ENCODE results near the gene UNK. TPM values are rescaled to one million over a fixed set of nuclear protein-coding genes. Genes with fewer than 3 reads are reported as not detected.

UNK gene
- total RNA-seq, 1 experiment from 2014 or later: 16.0 TPM

DNA sequence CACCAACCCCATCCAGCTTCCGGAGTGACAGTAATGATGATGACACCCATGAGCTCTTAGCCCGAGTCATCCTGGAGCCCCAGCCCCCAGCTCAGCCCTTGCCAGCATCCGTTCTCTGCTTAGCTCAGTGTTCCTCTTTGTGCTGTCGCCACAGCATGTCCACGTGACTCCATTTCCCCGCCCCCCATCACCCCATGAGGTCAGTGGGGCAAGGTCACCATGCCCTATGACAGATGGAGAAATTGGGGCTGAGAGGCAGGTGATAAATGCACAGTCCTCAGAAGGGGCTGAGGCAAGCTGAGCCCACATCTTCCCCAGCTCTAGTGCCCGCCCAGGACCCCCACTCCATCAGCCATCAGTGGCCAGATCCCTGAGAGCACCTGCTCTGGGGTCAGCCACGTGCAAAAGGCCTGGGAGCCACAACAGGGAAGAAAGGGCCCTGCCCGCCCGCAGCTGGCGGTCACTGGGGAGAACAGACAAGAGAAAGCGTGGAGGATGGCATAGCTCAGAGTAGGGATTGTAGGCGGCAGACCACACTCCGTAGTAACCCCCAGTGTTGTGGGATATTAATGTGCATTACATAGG, 46.3 kb upstream of the UNK start:
- intact Hi-C loops (cut with micrococcal nuclease): no loop called here
- H3K27me3 Mint-ChIP-seq (ENCODE audit: insufficient read depth, unreplicated experiment): no peaks in the 10 kb centered on the region
- no peak for DNase-seq (ENCODE audit: unreplicated experiment)
- peaks cover 4% of the 10 kb centered on the region for H3K4me1 Mint-ChIP-seq (ENCODE audit: insufficient read depth, unreplicated experiment)
- H3K36me3 Mint-ChIP-seq (ENCODE audit: insufficient read depth, unreplicated experiment): peaks cover 94% of the 10 kb centered on the region
- TF ChIP-seq, protein P1, sequence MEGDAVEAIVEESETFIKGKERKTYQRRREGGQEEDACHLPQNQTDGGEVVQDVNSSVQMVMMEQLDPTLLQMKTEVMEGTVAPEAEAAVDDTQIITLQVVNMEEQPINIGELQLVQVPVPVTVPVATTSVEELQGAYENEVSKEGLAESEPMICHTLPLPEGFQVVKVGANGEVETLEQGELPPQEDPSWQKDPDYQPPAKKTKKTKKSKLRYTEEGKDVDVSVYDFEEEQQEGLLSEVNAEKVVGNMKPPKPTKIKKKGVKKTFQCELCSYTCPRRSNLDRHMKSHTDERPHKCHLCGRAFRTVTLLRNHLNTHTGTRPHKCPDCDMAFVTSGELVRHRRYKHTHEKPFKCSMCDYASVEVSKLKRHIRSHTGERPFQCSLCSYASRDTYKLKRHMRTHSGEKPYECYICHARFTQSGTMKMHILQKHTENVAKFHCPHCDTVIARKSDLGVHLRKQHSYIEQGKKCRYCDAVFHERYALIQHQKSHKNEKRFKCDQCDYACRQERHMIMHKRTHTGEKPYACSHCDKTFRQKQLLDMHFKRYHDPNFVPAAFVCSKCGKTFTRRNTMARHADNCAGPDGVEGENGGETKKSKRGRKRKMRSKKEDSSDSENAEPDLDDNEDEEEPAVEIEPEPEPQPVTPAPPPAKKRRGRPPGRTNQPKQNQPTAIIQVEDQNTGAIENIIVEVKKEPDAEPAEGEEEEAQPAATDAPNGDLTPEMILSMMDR (IDR thresholded peaks at IDR 0.05; ENCODE audit: unreplicated experiment): no peak
- H3K9me3 Mint-ChIP-seq (ENCODE audit: unreplicated experiment): no peaks in the 10 kb centered on the region
- CTCF ChIA-PET: interaction anchor here (0.6 to 2.2 kb wide), 6 partner anchors 10 to 63 kb away, joined by 3 to 12 read pairs (median 6); no protein-coding TSS in a partner anchor
- no peak overlapping the region for H3K27ac Mint-ChIP-seq (ENCODE audit: low read depth, unreplicated experiment)
- POLR2A ChIA-PET: interaction anchor here (0.6 to 28.4 kb wide), 10 partner anchors 9 to 115 kb away, joined by 3 to 748 read pairs (median 4); no protein-coding TSS in a partner anchor
- BruUV-seq (replicated peaks): no TSS peak
- no peak overlapping the region for H3K4me3 Mint-ChIP-seq (ENCODE audit: unreplicated experiment)

DNA sequence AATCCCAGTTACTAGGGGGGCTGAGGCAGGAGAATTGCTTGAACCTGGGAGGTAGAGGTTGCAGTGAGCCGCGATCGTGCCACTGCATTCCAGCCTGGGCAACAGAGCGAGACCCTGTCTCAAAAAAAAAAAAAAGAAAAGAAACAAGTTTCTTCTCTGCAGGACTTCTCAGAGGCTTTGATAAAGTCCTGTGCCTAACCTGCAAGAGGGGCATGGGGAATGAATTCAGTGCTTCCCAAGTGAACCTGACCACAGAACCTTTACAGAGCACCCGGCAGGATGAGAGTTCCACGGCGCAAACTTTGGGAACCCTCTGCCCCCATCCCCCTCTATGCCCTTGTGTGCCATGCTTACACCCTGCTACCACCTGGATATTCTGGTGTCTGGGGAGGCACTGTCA, 45.4 kb upstream of the UNK start:
- BruUV-seq (replicated peaks): no TSS peak
- Mint-ChIP-seq H3K4me1 (ENCODE audit: insufficient read depth, unreplicated experiment) (peaks cover 5% of the 10 kb centered on the region), H3K27me3 (ENCODE audit: insufficient read depth, unreplicated experiment) (no peaks in the 10 kb centered on the region), H3K4me3 (ENCODE audit: unreplicated experiment) (no peak overlapping the region), H3K27ac (ENCODE audit: low read depth, unreplicated experiment) (no peak overlapping the region), H3K9me3 (ENCODE audit: unreplicated experiment) (no peaks in the 10 kb centered on the region), H3K36me3 (ENCODE audit: insufficient read depth, unreplicated experiment) (peaks cover 94% of the 10 kb centered on the region)
- no peak for DNase-seq (ENCODE audit: unreplicated experiment)
- ChIA-PET POLR2A (interaction anchor here (0.6 to 28.4 kb wide), 4 partner anchors 16 to 56 kb away, joined by 3 to 748 read pairs (median 11); no protein-coding TSS in a partner anchor), CTCF (interaction anchor here (0.6 to 2.2 kb wide), 4 partner anchors 9 to 64 kb away, joined by 3 to 12 read pairs (median 6); no protein-coding TSS in a partner anchor)
- TF ChIP-seq, protein P1 (IDR thresholded peaks at IDR 0.05; ENCODE audit: unreplicated experiment): no peak
- intact Hi-C loops (cut with micrococcal nuclease): no loop called here

DNA sequence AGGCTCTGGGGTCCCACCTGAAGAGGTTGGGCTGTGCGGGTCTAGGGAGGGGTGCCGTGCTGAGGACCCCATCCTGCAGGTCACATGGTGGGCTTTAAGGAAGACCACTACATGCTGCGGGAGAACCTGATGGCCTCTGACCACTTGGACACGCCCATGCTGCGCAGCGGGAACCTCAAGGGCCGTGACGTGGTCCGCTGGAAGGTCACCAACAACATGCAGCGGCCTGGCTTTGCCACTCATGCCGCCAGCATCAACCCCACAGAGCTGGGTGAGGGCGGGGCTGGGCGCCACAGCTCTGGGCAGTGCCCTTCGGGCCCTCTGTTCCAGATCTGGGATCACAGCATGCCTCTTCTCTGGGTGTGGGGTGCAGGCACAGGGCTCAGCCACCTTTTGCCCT, 44.8 kb upstream of the UNK start:
- CTCF ChIA-PET: interaction anchor here (0.6 kb wide), 1 partner anchor 46 kb away, joined by 3 read pairs; no protein-coding TSS in a partner anchor
- Mint-ChIP-seq H3K9me3 (ENCODE audit: unreplicated experiment) (no peaks in the 10 kb centered on the region), H3K4me1 (ENCODE audit: insufficient read depth, unreplicated experiment) (peaks cover 5% of the 10 kb centered on the region), H3K27ac (ENCODE audit: low read depth, unreplicated experiment) (no peak overlapping the region), H3K27me3 (ENCODE audit: insufficient read depth, unreplicated experiment) (no peaks in the 10 kb centered on the region), H3K36me3 (ENCODE audit: insufficient read depth, unreplicated experiment) (peaks cover 94% of the 10 kb centered on the region), H3K4me3 (ENCODE audit: unreplicated experiment) (no peak overlapping the region)
- intact Hi-C loops (cut with micrococcal nuclease): no loop called here
- DNase-seq (ENCODE audit: unreplicated experiment): no peak
- no TSS peak for BruUV-seq (replicated peaks)
- TF ChIP-seq, protein P1 (IDR thresholded peaks at IDR 0.05; ENCODE audit: unreplicated experiment): no peak
- POLR2A ChIA-PET: interaction anchor here (0.7 to 28.4 kb wide), 4 partner anchors 9 to 57 kb away, joined by 3 to 748 read pairs (median 4); no protein-coding TSS in a partner anchor

DNA sequence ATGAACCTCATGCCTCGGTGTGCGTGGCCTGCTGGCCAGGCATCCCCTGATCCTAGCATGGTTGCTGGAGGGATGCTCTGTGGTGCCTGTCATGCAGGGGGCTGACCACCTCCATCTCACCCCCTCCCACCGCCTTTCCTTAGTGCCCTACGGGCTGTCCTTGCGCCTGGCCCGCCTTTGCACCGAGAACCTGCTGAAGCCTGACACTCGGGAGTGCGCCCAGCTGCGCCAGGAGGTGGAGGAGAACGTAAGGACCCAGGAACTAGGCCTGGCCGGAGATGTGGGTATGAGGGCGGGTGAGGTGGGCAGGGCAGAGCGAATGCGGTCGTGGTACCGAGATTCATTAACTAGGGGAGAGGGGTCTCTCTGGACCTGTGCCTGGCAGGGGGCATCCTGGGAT, 44.4 kb upstream of the UNK start:
- Mint-ChIP-seq H3K9me3 (ENCODE audit: unreplicated experiment) (no peaks in the 10 kb centered on the region), H3K27ac (ENCODE audit: low read depth, unreplicated experiment) (no peak overlapping the region), H3K4me1 (ENCODE audit: insufficient read depth, unreplicated experiment) (peaks cover 5% of the 10 kb centered on the region), H3K4me3 (ENCODE audit: unreplicated experiment) (no peak overlapping the region), H3K36me3 (ENCODE audit: insufficient read depth, unreplicated experiment) (peaks cover 92% of the 10 kb centered on the region), H3K27me3 (ENCODE audit: insufficient read depth, unreplicated experiment) (no peaks in the 10 kb centered on the region)
- TF ChIP-seq, protein P1 (IDR thresholded peaks at IDR 0.05; ENCODE audit: unreplicated experiment): no peak
- DNase-seq (ENCODE audit: unreplicated experiment): no peak
- ChIA-PET CTCF (no interaction called here), POLR2A (interaction anchor here (0.5 to 28.4 kb wide), 5 partner anchors 9 to 57 kb away, joined by 3 to 748 read pairs (median 3); no protein-coding TSS in a partner anchor)
- no TSS peak for BruUV-seq (replicated peaks)
- intact Hi-C loops (cut with micrococcal nuclease): no loop called here
